Right ventricle myocardium inferior (tissue), 1 donor: Measurements from ENCODE around the gene GMIP. TPM values are rescaled to one million over a fixed set of nuclear protein-coding genes. Genes with fewer than 3 reads are reported as not detected.
"Not testable (repeated sequence)": the region's sequence is repeated elsewhere in the genome, so short reads cannot be mapped to it uniquely, and the experiment has no call there.

Source experiments
- ATAC-seq: fragments of 200-7000 bp; cut with Tn5 transposase; one replicate; pipeline ENCODE4 v1.9.1; 2020; ENCODE audit warnings: mild to moderate bottlenecking, moderate library complexity
- DNase-seq: peaks from one replicate; pipeline ENCODE4 v3.0.0; 2021; ENCODE audit errors: missing footprints
- intact Hi-C: fragments of 100-400 bp; cut with DNase I; formaldehyde crosslinking; loops from one replicate; pipeline ENCODE4 v1.11.0; 2022
- long read RNA-seq: library from polyadenylated mRNA; unstranded; transcript quantifications from one replicate; pipeline ENCODE4 v2.0.0, GENCODE V29; 2021
- total RNA-seq: library from RNA; stranded (reverse); fragmentation: NEBNext Ultra II Directional; extraction: Animal tissue kit (Norgen Biotek cat#: 25700); gene quantifications from one replicate; pipeline ENCODE4 v1.2.1, GENCODE V29; 2021
- donor health status: DM: no; HTN: yes; CAD: no; lungs with severe emphysema.

GMIP gene
- total RNA-seq, result 4.5 TPM
- long read RNA-seq, partial matches to known transcripts, result 0 of 2 reads
- long read RNA-seq, other reads (novel, unspliced or antisense), result 0 of 2 reads

- DNase-seq (peak; percentile 93), ATAC-seq (peak; percentile 82)
- intact Hi-C loops, result loop anchor here (2.0 kb wide), 1 partner anchor 111 kb away; no protein-coding TSS in a partner anchor
Measured at GRCh38 chr19:19643158-19644053, at the start of gene GMIP. Gene GMIP, minus strand, starts transcription at chr19:19643657. Its CDS starts 128 bp downstream, at chr19:19643529.

- DNase-seq (no peak), ATAC-seq (no peak)
- intact Hi-C loops, result no loop called here
Measured at GRCh38 chr19:19691683-19692082, 48.2 kb upstream of the GMIP start.

DNA sequence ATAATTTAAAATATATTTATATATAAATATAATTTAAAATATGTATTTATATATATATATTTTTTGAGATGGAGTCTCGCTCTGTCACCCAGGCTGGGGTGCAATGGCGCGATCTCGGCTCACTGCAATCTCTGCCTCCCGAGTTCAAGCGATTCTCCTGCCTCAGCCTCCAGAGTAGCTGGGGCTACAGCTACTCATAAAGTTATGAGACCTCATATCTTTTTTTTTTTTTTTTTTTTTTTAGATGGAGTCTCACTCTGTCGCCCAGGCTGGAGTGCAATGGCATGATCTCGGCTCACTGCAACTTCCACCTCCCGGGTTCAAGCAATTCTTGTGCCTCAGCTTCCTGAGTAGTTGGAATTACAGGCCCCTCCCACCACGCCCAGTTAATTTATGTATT lies 45.6 kb upstream of the GMIP start:
- DNase-seq, intact Hi-C loops, ATAC-seq: not testable (repeated sequence)

DNA sequence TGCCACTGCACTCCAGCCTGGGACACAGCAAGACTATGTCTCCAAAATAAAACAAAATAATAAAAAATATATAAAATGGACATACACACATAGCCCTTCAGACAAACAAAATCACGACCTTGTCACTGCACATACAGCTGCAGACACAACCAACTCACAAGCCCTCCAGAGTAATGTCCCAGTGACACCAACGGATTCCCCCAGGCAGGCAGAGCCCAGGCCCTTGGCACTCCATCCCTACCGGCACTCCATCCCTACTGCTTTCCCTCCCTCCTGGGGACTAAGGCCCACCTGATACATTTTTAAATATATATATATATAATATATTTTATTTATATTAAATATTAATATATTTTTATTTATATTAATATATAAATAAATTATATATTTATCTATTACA lies 43.6 kb upstream of the GMIP start:
- DNase-seq (no peak), ATAC-seq (no peak)
- intact Hi-C loops, result no loop called here

- DNase-seq, result no peak
- intact Hi-C loops, result no loop called here
- no peak for ATAC-seq
Measured at GRCh38 chr19:19686580-19686979, 43.1 kb upstream of the GMIP start.

DNA sequence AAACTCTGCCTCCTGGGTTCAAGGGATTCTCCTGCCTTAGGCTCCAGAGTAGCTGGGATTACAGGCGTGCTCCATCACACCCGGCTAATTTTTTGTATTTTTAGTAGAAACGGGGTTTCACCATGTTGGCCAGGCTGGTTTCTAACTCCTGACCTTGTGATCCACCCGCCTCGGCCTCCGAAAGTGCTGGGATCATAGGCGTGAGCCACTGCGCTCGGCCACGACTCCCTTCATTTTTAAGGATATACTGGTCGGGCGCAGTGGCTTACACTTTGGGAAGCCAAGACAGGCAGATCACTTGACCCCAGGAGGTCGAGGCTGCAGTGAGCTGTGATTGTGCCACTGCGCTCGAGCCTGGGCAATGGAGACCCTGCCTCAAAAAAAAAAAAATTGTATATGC lies 42.7 kb upstream of the GMIP start:
- intact Hi-C loops, ATAC-seq, DNase-seq: not testable (repeated sequence)

GRCh38 chr19:19679176-19680073 lies 36.0 kb upstream of the GMIP start:
- intact Hi-C loops, result no loop called here

GRCh38 chr19:19677579-19677978 lies 34.1 kb upstream of the GMIP start:
- ATAC-seq (no peak), DNase-seq (no peak)
- intact Hi-C loops, result no loop called here

More at GRCh38 chr19:19679176-19680073, 36.0 kb upstream of the GMIP start:
- DNase-seq (no peak), ATAC-seq (no peak)

GRCh38 chr19:19674315-19674714 lies 30.9 kb upstream of the GMIP start:
- no peak for ATAC-seq
- intact Hi-C loops, result no loop called here

GRCh38 chr19:19672816-19673215 lies 29.4 kb upstream of the GMIP start:
- intact Hi-C loops, result no loop called here
- no peak for DNase-seq
- no peak for ATAC-seq

More at GRCh38 chr19:19674315-19674714, 30.9 kb upstream of the GMIP start:
- no peak for DNase-seq

DNA sequence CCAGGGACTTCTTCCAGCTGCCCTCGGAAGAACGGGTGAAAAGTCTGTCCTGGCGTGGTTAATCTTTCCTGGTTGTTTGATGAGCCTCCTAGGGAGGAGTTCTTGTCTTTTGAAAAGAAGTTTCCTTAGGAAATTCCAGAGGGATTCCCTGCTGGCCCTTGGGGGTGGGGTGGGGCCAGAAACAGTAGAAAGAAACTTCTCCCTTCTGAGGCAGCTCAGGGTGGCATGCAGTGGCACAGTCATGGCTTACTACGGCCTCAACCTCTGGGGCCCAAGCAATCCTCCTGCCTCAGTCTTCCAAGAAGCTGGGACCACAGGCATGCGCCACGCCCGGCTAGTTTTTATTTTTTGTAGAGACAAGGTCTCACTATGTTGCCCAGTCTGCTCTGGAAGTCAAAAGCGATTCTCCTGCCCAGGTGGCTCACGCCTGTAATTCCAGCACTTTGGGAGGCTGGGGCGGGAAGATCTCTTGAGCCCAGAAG lies 26.7 kb upstream of the GMIP start:
- ATAC-seq (no peak), DNase-seq (no peak)
- intact Hi-C loops, result no loop called here

DNA sequence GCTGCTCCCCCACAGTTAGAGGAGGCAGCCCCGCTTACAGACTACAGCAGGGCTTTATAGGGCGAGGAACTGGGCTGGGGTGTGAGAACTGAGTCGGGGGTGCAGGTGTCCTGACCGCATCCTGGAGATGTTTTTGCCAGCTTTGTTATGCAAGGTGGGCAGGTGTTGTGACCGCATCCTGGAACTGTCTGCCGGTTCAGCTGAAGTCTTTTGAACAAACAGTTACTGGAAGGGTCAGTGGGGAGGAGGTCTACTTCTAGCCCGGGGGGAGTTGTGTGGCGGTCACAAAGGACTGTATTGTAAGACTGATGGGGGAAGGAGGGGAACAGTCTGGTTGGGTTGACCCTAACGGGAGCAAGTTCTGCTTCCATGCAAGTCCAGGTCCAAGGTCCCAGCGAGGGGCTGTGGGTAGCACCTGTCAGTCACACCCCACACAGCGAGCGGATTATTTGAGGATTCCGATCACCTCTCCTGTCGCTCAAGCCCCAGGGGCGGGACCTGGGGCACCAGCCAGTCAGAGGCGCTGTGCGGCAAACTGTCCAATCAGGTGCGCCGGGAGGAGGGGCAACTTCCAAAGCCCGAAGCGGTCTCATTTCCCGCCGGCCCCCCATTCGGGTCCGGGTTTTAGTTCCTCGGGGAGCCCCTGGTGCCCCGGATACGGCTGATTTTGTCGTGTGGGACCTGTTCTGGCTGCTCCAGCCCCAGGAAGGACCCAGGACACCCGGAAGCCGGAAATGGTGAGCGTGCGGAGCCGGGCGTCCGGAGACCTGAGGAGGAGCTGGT lies 25.0 kb upstream of the GMIP start, which contains the start of gene ZNF101:
Gene ZNF101 (plus strand): TSS at position 610 of the 783 bp plus-strand sequence. CDS start 125 bp downstream, at position 735.
- DNase-seq, result peak; percentile 96
- intact Hi-C loops, result loop anchor here (2.0 to 5.0 kb wide), 2 partner anchors 64 to 199 kb away; partner anchors contain the start of genes ZNF14 and ZNF253

DNA sequence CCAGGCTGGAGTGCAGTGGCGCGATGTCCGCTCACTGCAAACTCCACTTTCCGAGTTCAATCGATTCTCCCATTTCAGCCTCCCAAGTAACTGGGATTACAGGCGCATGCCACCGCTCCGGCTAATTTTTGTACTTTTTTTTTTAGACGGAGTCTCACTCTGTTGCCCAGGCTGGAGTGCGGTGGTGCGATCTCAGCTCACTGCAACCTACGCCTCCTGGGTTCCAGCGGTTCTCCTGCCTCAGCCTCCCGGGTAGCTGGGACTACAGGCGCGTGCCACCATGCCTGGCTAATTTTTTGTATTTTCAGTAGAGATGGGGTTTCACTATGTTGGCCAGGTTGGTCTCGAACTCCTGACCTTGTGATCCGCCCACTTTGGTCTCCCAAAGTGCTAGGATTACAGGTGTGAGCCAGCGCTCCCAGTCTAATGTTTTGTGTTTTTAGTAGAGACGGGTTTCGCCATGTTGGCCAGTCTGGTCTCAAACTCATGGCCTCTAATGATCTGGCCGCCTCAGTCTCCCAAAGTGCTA lies 22.0 kb upstream of the GMIP start:
- not testable (repeated sequence) for DNase-seq, ATAC-seq
- intact Hi-C loops, result loop anchor here (5.0 kb wide), 1 partner anchor 202 kb away; the partner anchor contains the start of gene ZNF253

More for the DNA sequence above, 25.0 kb upstream of the GMIP start, which contains the start of gene ZNF101:
- ATAC-seq, result peak; percentile 79

- intact Hi-C loops, result loop anchor here (1.0 to 5.0 kb wide), 2 partner anchors 113 to 159 kb away; partner anchors contain the start of gene ZNF506
- ATAC-seq, result peak; percentile 98
- peak; percentile 99 for DNase-seq
Measured at GRCh38 chr19:19663256-19664120, 20.0 kb upstream of the GMIP start, which contains the start of gene ATP13A1. Gene ATP13A1, minus strand, starts transcription at chr19:19663676. Its CDS starts 10 bp downstream, at chr19:19663666.

DNA sequence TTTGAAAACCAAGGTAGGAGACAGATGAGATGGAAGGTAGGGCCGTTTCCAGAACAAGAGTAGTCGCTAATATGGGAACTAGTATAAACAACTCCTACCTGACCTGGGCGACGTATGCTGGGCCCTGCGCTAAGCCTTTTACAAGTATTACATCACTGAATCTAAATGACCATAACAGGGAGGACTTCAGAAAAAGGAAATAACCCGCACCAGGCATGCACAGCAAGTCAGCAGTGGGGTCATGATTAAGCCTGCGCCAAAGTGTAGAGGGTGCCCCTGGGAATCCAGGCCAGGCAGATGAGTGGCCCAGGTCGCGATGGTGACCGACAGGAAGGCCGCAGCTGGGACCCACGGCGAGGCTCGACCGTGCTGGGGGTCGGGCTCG lies 19.4 kb upstream of the GMIP start:
- no peak for ATAC-seq
- DNase-seq, result no peak
- intact Hi-C loops, result loop anchor here (1.0 to 5.0 kb wide), 2 partner anchors 113 to 159 kb away; partner anchors contain the start of gene ZNF506

- DNase-seq (peak; percentile 59), ATAC-seq (no peak)
- intact Hi-C loops, result loop anchor here (5.0 kb wide), 1 partner anchor 160 kb away; the partner anchor contains the start of gene ZNF506
Measured at GRCh38 chr19:19662344-19662743, 18.9 kb upstream of the GMIP start.
